Fibroblast of lung (primary cell): ENCODE measurements around the gene CC2D1B. TPM values are rescaled to one million over a fixed set of nuclear protein-coding genes. Genes with fewer than 3 reads are reported as not detected.

ENCODE experiments used
- DNase-seq, 2 donors: peaks; one replicate each; pipeline versions ENCODE4 v3.0.0 to v3.0.0-alpha.2; 2010; ENCODE audit warnings: low read depth in 2 of 2
- H2AFZ ChIP-seq: 2 replicates; pipeline ENCODE4 v1.5.1; 2012; ENCODE audit warnings: low read length, control low read depth, inconsistent platforms
- H3K27ac ChIP-seq: 2 replicates; pipeline ENCODE4 v1.5.1; 2011; ENCODE audit warnings: low read length, control low read depth; ENCODE audit not compliant: insufficient read depth
- H3K27me3 ChIP-seq: 2 replicates; pipeline ENCODE4 v1.5.1; 2011; ENCODE audit warnings: mild to moderate bottlenecking, low read length; ENCODE audit not compliant: control insufficient read depth, insufficient read depth
- H3K36me3 ChIP-seq: 2 replicates; pipeline ENCODE4 v1.5.1; 2011; ENCODE audit warnings: low read length; ENCODE audit not compliant: control insufficient read depth, insufficient read depth
- H3K4me1 ChIP-seq: 2 replicates; pipeline ENCODE4 v1.5.1; 2011; ENCODE audit warnings: low read length; ENCODE audit not compliant: control insufficient read depth, insufficient read depth; ENCODE audit errors: extremely low read depth
- H3K4me2 ChIP-seq: 2 replicates; pipeline ENCODE4 v1.5.1; 2011; ENCODE audit warnings: low read length, control low read depth; ENCODE audit not compliant: insufficient read depth; ENCODE audit errors: extremely low read depth
- H3K4me3 ChIP-seq, 4 experiments: fragments of 200-600 bp in 1 of 4; sonication (generic) in 1 of 4; replicated peaks in 1 of 4; 2 replicates each; pipeline ENCODE4 v1.5.1; 2011 to 2016; ENCODE audit warnings: low read length in 4 of 4, low read depth in 3 of 4, mild to moderate bottlenecking in 3 of 4, control low read depth in 2 of 4, inconsistent platforms in 1 of 4, mixed read lengths in 1 of 4; ENCODE audit not compliant: insufficient read depth in 1 of 4; ENCODE audit errors: control extremely low read depth in 1 of 4
- H3K79me2 ChIP-seq: 2 replicates; pipeline ENCODE4 v1.5.1; 2012; ENCODE audit warnings: mild to moderate bottlenecking, low read length, inconsistent platforms; ENCODE audit not compliant: control insufficient read depth, insufficient read depth
- H3K9ac ChIP-seq: 2 replicates; pipeline ENCODE4 v1.5.1; 2011; ENCODE audit warnings: mild to moderate bottlenecking, low read length, control low read depth; ENCODE audit not compliant: insufficient read depth
- H3K9me3 ChIP-seq: 2 replicates; pipeline ENCODE4 v1.5.1; 2012; ENCODE audit warnings: low read depth, low read length; ENCODE audit not compliant: control insufficient read depth, insufficient read depth
- H4K20me1 ChIP-seq: 2 replicates; pipeline ENCODE4 v1.5.1; 2011; ENCODE audit warnings: low read length; ENCODE audit not compliant: control insufficient read depth, insufficient read depth; ENCODE audit errors: extremely low read depth
- EZH2 ChIP-seq: IDR thresholded peaks from 2 replicates; pipeline ENCODE4 v1.5.1; 2012; ENCODE audit warnings: low read length, control low read depth, mild to moderate bottlenecking; ENCODE audit errors: missing control alignments
- polyA minus RNA-seq: library from RNA; depleted of rRNA, polyadenylated mRNA; stranded (reverse); fragments of >200 nt; gene quantifications from 2 replicates; pipeline ENCODE4 v1.2.3, GENCODE V29; 2011; ENCODE audit warnings: low replicate concordance
- polyA plus RNA-seq, 2 donors: library from polyadenylated mRNA; depleted of rRNA in 1 of 2; stranded (reverse) in 1 of 2; unstranded in 1 of 2; fragments of >200 nt; gene quantifications; 2 replicates each; pipeline ENCODE4 v1.2.1, GENCODE V29; 2011 to 2012; ENCODE audit warnings: missing spikeins in 1 of 2
- total RNA-seq: library from RNA; depleted of rRNA; stranded (reverse); fragments of >200 nt; gene quantifications from 2 replicates; pipeline ENCODE4 v1.2.1, GENCODE V29; 2014
- TF ChIP-seq, protein P1 (sequence below), 2 donors: IDR thresholded peaks in 1 of 2; conservative IDR thresholded peaks in 1 of 2; 1 replicate in 1 of 2; 2 replicates in 1 of 2; pipeline ENCODE4 v1.5.1; 2011 to 2012; ENCODE audit warnings: low read length in 2 of 2, control low read depth in 1 of 2, inconsistent platforms in 1 of 2, low read depth in 1 of 2, mild to moderate bottlenecking in 1 of 2

CC2D1B gene, protein sequence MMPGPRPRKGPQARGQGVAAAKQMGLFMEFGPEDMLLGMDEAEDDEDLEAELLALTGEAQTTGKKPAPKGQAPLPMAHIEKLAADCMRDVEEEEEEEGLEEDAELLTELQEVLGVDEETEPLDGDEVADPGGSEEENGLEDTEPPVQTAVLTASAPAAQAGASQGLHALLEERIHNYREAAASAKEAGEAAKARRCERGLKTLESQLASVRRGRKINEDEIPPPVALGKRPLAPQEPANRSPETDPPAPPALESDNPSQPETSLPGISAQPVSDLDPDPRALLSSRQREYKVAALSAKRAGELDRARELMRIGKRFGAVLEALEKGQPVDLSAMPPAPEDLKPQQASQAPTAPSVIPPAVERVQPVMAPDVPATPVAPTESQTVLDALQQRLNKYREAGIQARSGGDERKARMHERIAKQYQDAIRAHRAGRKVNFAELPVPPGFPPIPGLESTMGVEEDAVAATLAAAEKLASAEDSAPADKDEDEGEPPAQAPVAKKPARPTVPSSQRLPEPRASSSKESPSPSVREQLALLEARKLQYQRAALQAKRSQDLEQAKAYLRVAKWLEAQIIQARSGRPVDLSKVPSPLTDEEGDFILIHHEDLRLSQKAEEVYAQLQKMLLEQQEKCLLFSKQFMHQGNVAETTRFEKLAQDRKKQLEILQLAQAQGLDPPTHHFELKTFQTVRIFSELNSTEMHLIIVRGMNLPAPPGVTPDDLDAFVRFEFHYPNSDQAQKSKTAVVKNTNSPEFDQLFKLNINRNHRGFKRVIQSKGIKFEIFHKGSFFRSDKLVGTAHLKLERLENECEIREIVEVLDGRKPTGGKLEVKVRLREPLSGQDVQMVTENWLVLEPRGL
- total RNA-seq (21.3 and 28.9 TPM in 2 replicates), polyA plus RNA-seq (14.6 and 14.9 TPM in 2 replicates), polyA minus RNA-seq (45.1 and 51.3 TPM in 2 replicates)
- polyA plus RNA-seq (2012) = 22.9 and 25.3 TPM in 2 replicates

DNA sequence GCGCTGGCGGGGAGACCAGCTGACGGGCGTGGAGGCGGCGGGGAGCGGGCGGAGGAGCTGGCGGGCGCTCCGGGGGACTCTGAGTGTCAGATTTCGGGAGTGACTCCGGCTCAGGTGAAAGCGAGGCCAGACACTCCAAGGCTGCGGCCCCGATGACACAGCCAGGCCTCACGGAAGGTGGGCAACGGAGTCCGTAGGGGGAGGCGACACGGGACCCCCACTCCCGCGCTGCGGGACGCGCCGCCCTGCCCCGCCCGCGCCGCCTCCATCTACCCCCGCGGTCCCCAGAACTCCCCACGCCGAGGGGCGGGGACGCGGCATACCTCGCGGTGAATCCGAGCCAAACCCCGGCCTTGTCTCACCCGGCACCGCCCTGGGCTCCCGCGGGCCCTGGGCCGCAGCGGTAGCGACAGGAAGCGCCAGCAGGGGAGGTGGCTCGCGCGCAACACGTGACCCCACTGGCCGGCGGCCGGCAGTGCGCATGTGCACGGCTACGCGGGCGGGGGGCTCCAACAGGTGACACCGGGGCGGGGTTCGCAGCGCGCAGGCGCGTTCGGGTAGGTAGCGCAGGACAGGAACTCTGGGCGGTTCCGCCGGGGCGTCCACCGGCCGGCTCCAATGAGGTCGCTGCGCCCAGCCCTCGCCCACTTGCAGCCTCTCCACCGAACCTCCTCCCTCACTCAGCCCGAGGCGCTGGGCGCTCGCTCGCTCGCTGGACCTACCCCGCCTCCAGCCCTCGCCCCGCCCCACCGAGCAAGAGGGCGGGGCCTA lies at the start of gene CC2D1B:
TSS of gene CC2D1B (minus strand) at position 460 of the 771 bp plus-strand sequence. CDS start 1,585 bp downstream, outside the sequence.
- peak; percentile 96 for DNase-seq
- H3K27me3 ChIP-seq = no peaks in the 10 kb centered on the region
- peak within 1 kb of the TSS; percentile 97 for H3K27ac ChIP-seq

DNA sequence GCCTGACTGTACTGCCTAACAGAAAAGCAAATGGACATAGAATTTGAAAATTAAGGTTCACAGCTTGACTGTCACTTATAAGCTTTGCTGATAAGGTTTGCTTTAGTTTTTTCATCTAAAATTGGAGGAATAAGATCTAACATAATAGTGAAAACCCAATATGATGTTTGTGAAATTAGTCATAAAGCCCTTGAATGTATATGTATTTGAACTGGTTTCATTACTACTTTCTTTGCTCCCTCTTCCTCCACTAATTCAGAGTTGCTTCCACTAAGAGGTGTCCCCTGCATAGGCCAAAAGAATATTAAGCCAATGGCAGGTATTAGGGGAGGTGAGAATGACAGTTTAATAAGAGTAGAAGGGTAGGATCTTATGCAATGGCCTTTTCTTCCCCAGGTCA lies 48.9 kb upstream of the CC2D1B start:
- H3K36me3 ChIP-seq = peaks cover 3% of the 10 kb centered on the region
- TF ChIP-seq EZH2 = no peak
- TF ChIP-seq, protein P1, sequence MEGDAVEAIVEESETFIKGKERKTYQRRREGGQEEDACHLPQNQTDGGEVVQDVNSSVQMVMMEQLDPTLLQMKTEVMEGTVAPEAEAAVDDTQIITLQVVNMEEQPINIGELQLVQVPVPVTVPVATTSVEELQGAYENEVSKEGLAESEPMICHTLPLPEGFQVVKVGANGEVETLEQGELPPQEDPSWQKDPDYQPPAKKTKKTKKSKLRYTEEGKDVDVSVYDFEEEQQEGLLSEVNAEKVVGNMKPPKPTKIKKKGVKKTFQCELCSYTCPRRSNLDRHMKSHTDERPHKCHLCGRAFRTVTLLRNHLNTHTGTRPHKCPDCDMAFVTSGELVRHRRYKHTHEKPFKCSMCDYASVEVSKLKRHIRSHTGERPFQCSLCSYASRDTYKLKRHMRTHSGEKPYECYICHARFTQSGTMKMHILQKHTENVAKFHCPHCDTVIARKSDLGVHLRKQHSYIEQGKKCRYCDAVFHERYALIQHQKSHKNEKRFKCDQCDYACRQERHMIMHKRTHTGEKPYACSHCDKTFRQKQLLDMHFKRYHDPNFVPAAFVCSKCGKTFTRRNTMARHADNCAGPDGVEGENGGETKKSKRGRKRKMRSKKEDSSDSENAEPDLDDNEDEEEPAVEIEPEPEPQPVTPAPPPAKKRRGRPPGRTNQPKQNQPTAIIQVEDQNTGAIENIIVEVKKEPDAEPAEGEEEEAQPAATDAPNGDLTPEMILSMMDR (conservative IDR thresholded peaks at IDR 0.05 in 1 of 2, IDR thresholded peaks at IDR 0.05 in 1 of 2; ENCODE audit: low read depth in 1 of 2, low read length in 2 of 2) = no peak

More for the DNA sequence above, at the start of gene CC2D1B:
- H3K9ac ChIP-seq = peak within 1 kb of the TSS; percentile 83
- peaks cover 19% of the 10 kb centered on the region for H3K79me2 ChIP-seq
- H3K4me3 ChIP-seq = peak within 1 kb of the TSS; percentile 73 to 96 (median 84)
- TF ChIP-seq EZH2 = no peak
- H3K4me1 ChIP-seq = peaks cover 8% of the 10 kb centered on the region
- H2AFZ ChIP-seq = peak within 1 kb of the TSS; percentile 45
- peak within 1 kb of the TSS; percentile 98 for H3K4me2 ChIP-seq
- peaks cover 13% of the 10 kb centered on the region for H3K36me3 ChIP-seq
- H4K20me1 ChIP-seq = no peaks in the 10 kb centered on the region
- no peaks in the 10 kb centered on the region for H3K9me3 ChIP-seq

DNA sequence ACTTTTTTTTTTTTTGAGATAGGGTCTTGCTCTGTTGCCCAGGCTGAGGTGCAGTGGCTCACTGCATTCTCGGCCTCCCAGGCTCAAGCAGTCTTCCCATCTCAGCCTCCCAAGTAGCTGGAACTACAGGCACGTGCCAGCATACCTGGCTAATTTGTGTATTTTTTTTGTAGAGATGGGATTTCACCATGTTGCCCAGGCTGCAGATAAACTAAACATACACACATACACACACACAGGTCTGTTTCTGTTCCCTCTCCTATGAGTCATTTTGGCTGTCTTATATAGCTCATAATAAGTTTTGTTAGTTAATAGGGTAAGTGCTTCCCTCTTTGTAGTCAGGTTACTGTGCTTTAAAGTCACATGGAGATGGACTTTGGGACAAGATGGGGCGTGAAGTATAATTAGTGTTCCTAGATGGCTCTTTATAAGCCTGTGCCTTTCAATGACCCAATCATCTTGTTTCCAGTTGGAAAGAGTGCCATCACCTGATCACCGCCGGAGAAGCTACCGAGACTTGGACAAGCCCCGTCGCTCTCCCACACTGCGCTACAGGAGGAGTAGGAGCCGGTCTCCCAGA lies 47.5 kb upstream of the CC2D1B start:
- Histone ChIP-seq H2AFZ (no peak overlapping the region), H3K4me1 (no peaks in the 10 kb centered on the region), H4K20me1 (no peaks in the 10 kb centered on the region), H3K4me3 (no peak overlapping the region), H3K27me3 (no peaks in the 10 kb centered on the region), H3K27ac (no peak overlapping the region), H3K79me2 (no peaks in the 10 kb centered on the region), H3K36me3 (peaks cover 5% of the 10 kb centered on the region), H3K4me2 (no peak overlapping the region), H3K9me3 (no peaks in the 10 kb centered on the region), H3K9ac (no peak overlapping the region)
- DNase-seq = peak in 1 of 2 donors; percentile 7
- TF ChIP-seq, protein P1 (conservative IDR thresholded peaks at IDR 0.05 in 1 of 2, IDR thresholded peaks at IDR 0.05 in 1 of 2; ENCODE audit: low read depth in 1 of 2, low read length in 2 of 2) = no peak
- no peak for TF ChIP-seq EZH2

More for the DNA sequence above, 48.9 kb upstream of the CC2D1B start:
- Histone ChIP-seq H3K9ac (no peak overlapping the region), H3K4me2 (no peak overlapping the region), H3K9me3 (no peaks in the 10 kb centered on the region), H3K4me3 (no peak overlapping the region), H3K79me2 (no peaks in the 10 kb centered on the region), H2AFZ (no peak overlapping the region), H3K27me3 (no peaks in the 10 kb centered on the region), H4K20me1 (no peaks in the 10 kb centered on the region), H3K27ac (no peak overlapping the region), H3K4me1 (no peaks in the 10 kb centered on the region)
- DNase-seq = no peak
